ENCODE data around the gene TIGD3.

The TIGD3 gene

GRCh38 chr11:65383778-65384177 is 29.2 kb downstream of the TIGD3 start:
- TF ChIP-seq, protein P1, sequence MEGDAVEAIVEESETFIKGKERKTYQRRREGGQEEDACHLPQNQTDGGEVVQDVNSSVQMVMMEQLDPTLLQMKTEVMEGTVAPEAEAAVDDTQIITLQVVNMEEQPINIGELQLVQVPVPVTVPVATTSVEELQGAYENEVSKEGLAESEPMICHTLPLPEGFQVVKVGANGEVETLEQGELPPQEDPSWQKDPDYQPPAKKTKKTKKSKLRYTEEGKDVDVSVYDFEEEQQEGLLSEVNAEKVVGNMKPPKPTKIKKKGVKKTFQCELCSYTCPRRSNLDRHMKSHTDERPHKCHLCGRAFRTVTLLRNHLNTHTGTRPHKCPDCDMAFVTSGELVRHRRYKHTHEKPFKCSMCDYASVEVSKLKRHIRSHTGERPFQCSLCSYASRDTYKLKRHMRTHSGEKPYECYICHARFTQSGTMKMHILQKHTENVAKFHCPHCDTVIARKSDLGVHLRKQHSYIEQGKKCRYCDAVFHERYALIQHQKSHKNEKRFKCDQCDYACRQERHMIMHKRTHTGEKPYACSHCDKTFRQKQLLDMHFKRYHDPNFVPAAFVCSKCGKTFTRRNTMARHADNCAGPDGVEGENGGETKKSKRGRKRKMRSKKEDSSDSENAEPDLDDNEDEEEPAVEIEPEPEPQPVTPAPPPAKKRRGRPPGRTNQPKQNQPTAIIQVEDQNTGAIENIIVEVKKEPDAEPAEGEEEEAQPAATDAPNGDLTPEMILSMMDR (IDR thresholded peaks at IDR 0.05), result no peak
- no peak for TF ChIP-seq ZFX (IDR thresholded peaks at IDR 0.05; ENCODE audit: borderline replicate concordance)

GRCh38 chr11:65384301-65384889 is 29.8 kb downstream of the TIGD3 start:
- TF ChIP-seq ZFX (IDR thresholded peaks at IDR 0.05; ENCODE audit: borderline replicate concordance), result no peak
- TF ChIP-seq, protein P1 (IDR thresholded peaks at IDR 0.05), result no peak

More at GRCh38 chr11:65383778-65384177, 29.2 kb downstream of the TIGD3 start:
- peak overlapping the region; percentile 100 for H3K27ac ChIP-seq

DNA sequence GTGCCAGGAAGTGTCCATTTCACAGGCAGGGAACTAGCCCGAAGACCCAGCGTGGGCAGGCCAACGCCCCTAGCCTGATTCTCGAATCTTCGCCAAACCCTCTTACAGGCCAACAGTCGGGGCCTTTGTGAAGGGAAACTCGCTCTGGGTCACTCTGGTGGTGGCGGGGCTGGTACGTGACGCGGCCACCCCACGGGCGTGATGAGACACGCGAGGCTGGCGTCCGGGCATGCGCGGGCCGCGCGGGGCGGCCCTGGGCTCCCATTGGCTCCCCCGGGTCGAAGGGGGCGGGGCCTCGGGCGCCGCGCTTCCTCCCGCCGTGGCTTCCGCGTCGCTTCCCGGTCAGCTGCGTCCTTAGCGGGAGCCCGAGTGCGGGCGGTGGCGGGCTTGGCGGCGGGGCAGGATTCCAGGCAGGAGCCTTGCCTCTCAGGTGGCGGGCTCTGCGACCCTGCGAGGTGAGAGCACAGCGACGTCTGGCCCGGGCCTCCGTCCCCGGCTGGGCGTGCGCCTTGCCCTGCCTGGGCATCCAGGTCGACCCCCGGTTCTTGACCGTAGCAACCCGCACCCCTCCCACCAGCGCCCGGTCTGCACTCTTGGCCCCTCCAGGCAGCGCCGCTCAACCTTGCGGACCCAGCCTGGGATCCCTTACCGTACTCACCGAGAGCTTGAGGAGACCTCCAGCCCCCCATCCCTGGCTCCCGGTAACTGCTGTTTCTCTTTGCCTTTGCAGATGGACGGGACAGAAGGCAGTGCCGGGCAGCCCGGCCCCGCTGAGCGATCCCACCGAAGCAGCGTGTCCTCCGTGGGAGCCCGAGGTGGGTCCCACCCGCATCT is 32.0 kb downstream of the TIGD3 start, which contains the start of gene FRMD8:
TSS of gene FRMD8 (plus strand) at position 331 of the 834 bp plus-strand sequence. CDS start at position 731, 400 bp downstream.
- peak within 1 kb of the TSS; percentile 100 for H3K27ac ChIP-seq
- TF ChIP-seq, protein P1 (IDR thresholded peaks at IDR 0.05), result no peak
- TF ChIP-seq ZFX (IDR thresholded peaks at IDR 0.05; ENCODE audit: borderline replicate concordance), result no peak

More at GRCh38 chr11:65384301-65384889, 29.8 kb downstream of the TIGD3 start:
- peak overlapping the region; percentile 100 for H3K27ac ChIP-seq

- no peak for TF ChIP-seq ZFX (IDR thresholded peaks at IDR 0.05; ENCODE audit: borderline replicate concordance)
- TF ChIP-seq, protein P1 (IDR thresholded peaks at IDR 0.05), result no peak
- no peak overlapping the region for H3K27ac ChIP-seq
These were observed 34.2 kb downstream of the TIGD3 start for GRCh38 chr11:65388731-65389130.

- no peak overlapping the region for H3K27ac ChIP-seq
- TF ChIP-seq ZFX (IDR thresholded peaks at IDR 0.05; ENCODE audit: borderline replicate concordance), result no peak
- TF ChIP-seq, protein P1 (IDR thresholded peaks at IDR 0.05), result no peak
These were observed 34.9 kb downstream of the TIGD3 start for GRCh38 chr11:65389294-65389980.

DNA sequence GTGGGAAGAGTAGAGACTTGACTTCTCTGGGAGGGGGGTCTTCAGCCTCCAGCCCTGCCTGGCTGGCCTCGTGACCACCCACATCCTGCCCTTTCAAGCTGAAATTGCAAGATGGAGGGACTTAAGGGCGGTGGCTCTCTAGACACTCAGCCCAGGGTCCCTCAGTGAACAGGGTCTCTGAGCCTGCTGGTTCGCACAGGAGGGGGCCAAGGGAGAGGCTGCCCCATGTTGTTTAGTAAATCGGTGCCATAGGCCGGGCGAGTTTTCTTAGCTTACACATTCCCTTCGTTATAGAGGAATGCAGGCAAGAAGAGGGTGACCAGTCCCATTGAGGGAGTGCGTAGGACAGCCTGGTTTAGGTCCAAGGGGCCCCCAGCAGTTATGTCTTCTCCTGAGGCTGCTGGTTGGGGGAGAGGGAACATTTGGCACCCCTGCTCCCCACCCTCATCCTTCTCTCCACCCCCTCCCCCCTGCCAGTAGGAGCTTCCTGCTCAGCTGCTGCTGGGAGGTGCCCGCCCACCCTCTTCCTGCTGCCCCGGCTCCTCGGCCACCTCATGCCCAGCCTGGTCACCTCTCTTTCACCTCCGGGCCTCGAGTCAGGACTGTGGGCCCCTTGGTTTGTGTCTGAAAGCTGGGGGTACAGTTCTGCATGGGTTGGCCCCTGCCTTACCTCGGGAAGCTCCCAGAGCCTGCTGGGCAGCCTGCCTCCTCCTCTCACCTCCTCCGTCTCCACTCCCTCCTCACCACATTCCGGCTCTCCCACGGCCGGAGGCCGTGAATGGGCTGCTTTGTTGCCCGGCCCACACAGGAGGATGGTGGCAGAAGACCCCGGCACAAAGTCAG is 35.8 kb downstream of the TIGD3 start:
- no peak overlapping the region for H3K27ac ChIP-seq
- TF ChIP-seq, protein P1 (IDR thresholded peaks at IDR 0.05), result no peak
- no peak for TF ChIP-seq ZFX (IDR thresholded peaks at IDR 0.05; ENCODE audit: borderline replicate concordance)

All from 22Rv1 (cell line).